ENCODE data around the gene UBTD2. TPM values are rescaled to one million over a fixed set of nuclear protein-coding genes. Genes with fewer than 3 reads are reported as not detected.

Gene UBTD2
- total RNA-seq, 4 donors from 2014 or later: 6.0 to 35.4 (median 19.0) TPM

DNA sequence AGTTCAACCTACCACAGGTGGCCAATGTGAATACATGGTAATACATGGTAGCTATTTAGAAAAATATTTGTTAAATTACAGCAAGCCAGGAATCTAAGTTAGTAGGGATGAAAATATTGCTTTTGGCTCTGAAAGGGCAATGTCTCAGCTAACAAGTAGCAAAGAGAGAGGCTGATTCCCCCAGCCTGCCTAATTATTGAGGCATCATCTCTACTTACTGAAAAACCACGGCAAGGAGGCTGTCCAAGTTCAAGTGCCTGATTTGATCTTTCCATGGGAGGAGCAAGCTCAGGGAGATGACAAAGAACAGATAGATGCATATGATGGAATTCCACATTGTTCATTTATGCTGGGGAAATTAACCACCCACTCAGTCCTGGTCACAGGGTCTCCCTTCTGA lies 28.7 kb upstream of the UBTD2 start:
- no peak overlapping the region for H3K4me3 ChIP-seq
- TF ChIP-seq, protein P1, sequence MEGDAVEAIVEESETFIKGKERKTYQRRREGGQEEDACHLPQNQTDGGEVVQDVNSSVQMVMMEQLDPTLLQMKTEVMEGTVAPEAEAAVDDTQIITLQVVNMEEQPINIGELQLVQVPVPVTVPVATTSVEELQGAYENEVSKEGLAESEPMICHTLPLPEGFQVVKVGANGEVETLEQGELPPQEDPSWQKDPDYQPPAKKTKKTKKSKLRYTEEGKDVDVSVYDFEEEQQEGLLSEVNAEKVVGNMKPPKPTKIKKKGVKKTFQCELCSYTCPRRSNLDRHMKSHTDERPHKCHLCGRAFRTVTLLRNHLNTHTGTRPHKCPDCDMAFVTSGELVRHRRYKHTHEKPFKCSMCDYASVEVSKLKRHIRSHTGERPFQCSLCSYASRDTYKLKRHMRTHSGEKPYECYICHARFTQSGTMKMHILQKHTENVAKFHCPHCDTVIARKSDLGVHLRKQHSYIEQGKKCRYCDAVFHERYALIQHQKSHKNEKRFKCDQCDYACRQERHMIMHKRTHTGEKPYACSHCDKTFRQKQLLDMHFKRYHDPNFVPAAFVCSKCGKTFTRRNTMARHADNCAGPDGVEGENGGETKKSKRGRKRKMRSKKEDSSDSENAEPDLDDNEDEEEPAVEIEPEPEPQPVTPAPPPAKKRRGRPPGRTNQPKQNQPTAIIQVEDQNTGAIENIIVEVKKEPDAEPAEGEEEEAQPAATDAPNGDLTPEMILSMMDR (IDR thresholded peaks at IDR 0.05): no peak
- no peak for TF ChIP-seq POLR2A (IDR thresholded peaks at IDR 0.05)
- TF ChIP-seq POLR2AphosphoS5 (IDR thresholded peaks at IDR 0.05): no peak
- TF ChIP-seq EP300 (IDR thresholded peaks at IDR 0.05; ENCODE audit: low read depth): no peak
- intact Hi-C loops (cut with DNase I; ENCODE audit: low total_unique reads): no loop called here
- DNase-seq: no peak
- in situ Hi-C loops (cut with MboI; ENCODE audit: low pct_ligation_motif_present in 1 of 4, low pct_unique_long_range_greater_than_20kb in 1 of 4, low sequenced_read_pairs in 3 of 4): no loop called here
- 58% methylated on average over 1 of the region's 1 CpG; no CpG with 5 or more reads in 1 of the 2 donors for WGBS, 2 donors (ENCODE audit: low coverage in 1 of 2)
- no peaks in the 10 kb centered on the region for H3K27me3 ChIP-seq
- H3K4me1 ChIP-seq: no peaks in the 10 kb centered on the region
- no peaks in the 10 kb centered on the region for H3K36me3 ChIP-seq
- H3K27ac ChIP-seq: no peak overlapping the region
- no peaks in the 10 kb centered on the region for H3K9me3 ChIP-seq

- H3K27me3 ChIP-seq: no peaks in the 10 kb centered on the region
- no peaks in the 10 kb centered on the region for H3K36me3 ChIP-seq
- H3K9me3 ChIP-seq: no peaks in the 10 kb centered on the region
- H3K4me3 ChIP-seq: no peak overlapping the region
- no peak for DNase-seq
- H3K4me1 ChIP-seq: no peaks in the 10 kb centered on the region
- WGBS, 2 donors (ENCODE audit: low coverage in 1 of 2): 86 to 95% methylated on average over 3 to 4 of the region's 4 CpGs
- no peak overlapping the region for H3K27ac ChIP-seq
- in situ Hi-C loops (cut with MboI; ENCODE audit: low pct_ligation_motif_present in 1 of 4, low pct_unique_long_range_greater_than_20kb in 1 of 4, low sequenced_read_pairs in 3 of 4): no loop called here
- TF ChIP-seq POLR2AphosphoS5 (IDR thresholded peaks at IDR 0.05) (no peak), EP300 (IDR thresholded peaks at IDR 0.05; ENCODE audit: low read depth) (no peak), POLR2A (IDR thresholded peaks at IDR 0.05) (no peak)
- TF ChIP-seq, protein P1 (IDR thresholded peaks at IDR 0.05): no peak
- intact Hi-C loops (cut with DNase I; ENCODE audit: low total_unique reads): no loop called here
Observed at GRCh38 chr5:172311605-172312004, 28.0 kb upstream of the UBTD2 start.

DNA sequence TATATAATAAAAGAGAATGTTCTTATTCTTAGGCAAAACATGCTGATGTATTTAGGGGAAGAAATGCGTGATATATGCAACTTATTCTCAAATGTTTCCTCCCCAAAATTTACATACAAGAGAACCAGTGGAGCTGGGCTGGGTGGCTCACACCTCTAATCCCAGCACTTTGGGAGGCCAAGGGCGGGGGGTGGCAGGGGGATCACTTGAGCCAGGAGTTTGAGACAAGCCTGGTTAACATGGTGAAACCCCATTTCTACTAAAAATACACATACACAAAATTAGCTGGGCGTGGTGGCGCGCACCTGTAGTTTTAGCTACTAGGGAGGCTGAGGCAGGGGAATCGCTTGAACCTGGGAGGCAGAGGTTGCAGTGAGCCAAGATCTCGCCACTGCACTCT lies 27.5 kb upstream of the UBTD2 start:
- no peak overlapping the region for H3K27ac ChIP-seq
- H3K9me3 ChIP-seq: no peaks in the 10 kb centered on the region
- WGBS, 2 donors (ENCODE audit: low coverage in 1 of 2): 84 to 96% methylated on average over 3 to 7 of the region's 7 CpGs
- no peaks in the 10 kb centered on the region for H3K36me3 ChIP-seq
- TF ChIP-seq EP300 (IDR thresholded peaks at IDR 0.05; ENCODE audit: low read depth) (no peak), POLR2AphosphoS5 (IDR thresholded peaks at IDR 0.05) (no peak), POLR2A (IDR thresholded peaks at IDR 0.05) (no peak)
- TF ChIP-seq, protein P1 (IDR thresholded peaks at IDR 0.05): no peak
- in situ Hi-C loops (cut with MboI; ENCODE audit: low pct_ligation_motif_present in 1 of 4, low pct_unique_long_range_greater_than_20kb in 1 of 4, low sequenced_read_pairs in 3 of 4): no loop called here
- H3K27me3 ChIP-seq: no peaks in the 10 kb centered on the region
- H3K4me1 ChIP-seq: no peaks in the 10 kb centered on the region
- DNase-seq: no peak
- H3K4me3 ChIP-seq: no peak overlapping the region
- intact Hi-C loops (cut with DNase I; ENCODE audit: low total_unique reads): no loop called here

DNA sequence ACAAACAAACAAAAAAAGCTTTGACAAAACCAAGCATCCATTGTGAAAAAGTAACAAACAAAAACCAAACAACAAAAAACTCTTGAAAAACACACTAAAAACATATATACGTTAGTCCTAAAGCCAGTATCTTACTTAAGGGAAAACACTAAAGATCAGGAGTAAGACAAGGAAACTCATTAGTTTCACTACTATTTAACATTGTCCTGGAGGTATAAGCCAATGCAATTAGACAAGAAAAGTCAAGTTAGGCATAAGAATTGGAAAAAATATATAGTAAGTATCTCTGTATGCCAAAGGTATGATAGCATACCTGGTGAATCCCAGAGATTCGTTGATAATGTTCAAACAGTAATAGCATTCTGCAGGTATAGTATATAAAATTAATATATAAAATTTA lies 21.8 kb upstream of the UBTD2 start:
- TF ChIP-seq POLR2AphosphoS5 (IDR thresholded peaks at IDR 0.05): no peak
- Histone ChIP-seq H3K36me3 (no peaks in the 10 kb centered on the region), H3K4me1 (no peaks in the 10 kb centered on the region), H3K4me3 (no peak overlapping the region), H3K9me3 (no peaks in the 10 kb centered on the region), H3K27me3 (no peaks in the 10 kb centered on the region), H3K27ac (no peak overlapping the region)
- WGBS, 2 donors (ENCODE audit: low coverage in 1 of 2): 67 to 89% methylated on average over 1 to 2 of the region's 2 CpGs
- intact Hi-C loops (cut with DNase I; ENCODE audit: low total_unique reads): no loop called here
- in situ Hi-C loops (cut with MboI; ENCODE audit: low pct_ligation_motif_present in 1 of 4, low pct_unique_long_range_greater_than_20kb in 1 of 4, low sequenced_read_pairs in 3 of 4): no loop called here
- no peak for DNase-seq

All from transverse colon (tissue), 4 donors.